ENCODE results near the gene EIF4B. TPM values are rescaled to one million over a fixed set of nuclear protein-coding genes. Genes with fewer than 3 reads are reported as not detected.

The EIF4B gene
- total and polyA plus RNA-seq, 2 of the 13 experiments (the other 11 are each of a cell fraction or from before 2014, with no cell fraction given): 416 to 548 TPM

DNA sequence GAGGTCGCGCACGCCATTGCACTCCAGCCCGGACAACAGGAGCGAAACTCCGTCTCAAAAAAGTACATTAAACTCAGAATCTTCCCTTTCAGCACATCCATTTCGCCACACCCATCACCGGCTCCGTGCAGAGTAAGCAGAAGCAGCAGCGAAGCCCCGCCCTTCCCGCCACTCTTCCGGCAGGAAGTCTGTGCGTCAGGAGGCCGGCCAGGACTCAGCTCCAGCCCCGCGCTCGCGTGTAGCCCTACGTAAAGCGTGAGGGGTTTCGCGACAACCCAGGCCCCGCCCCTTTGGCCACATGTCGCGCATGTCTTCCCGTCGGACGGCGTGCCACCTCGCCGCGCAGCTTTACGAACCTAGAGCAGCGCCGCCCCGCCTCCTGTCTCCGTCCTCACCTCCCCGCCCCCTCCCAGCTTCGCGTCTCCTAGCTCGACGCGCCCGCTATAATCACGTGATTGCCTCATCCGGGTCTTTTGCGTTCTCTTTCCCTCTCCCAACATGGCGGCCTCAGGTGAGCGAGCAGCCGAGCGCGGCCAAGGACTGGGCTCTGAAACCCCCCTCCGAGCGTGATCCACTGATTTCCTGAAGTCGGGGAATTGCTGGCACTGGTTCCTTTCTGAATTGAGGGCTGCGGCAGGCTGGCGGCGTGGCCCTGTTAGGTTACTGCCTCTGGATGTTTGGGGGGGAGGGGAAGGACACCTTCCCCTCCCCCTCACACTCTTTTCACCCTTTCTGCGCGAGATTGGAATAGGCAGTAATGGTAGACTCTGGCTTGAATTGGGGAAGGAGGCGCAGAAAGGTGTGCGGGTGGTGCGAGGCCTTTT is at the start of gene EIF4B (continued):
- TF ChIP-seq PAXIP1 (CRISPR knock-in tag; conservative IDR thresholded peaks at IDR 0.05) (peak; percentile 69), CHD2 (IDR thresholded peaks at IDR 0.05; ENCODE audit: low read depth, low read length) (no peak), ZNF333 (CRISPR knock-in tag; IDR thresholded peaks at IDR 0.05; ENCODE audit: borderline replicate concordance) (peak; percentile 59; the same call in 1 of the 2 replicates), KLF15 (CRISPR knock-in tag; IDR thresholded peaks at IDR 0.05; ENCODE audit: borderline replicate concordance) (no peak), ZNF607 (CRISPR knock-in tag; IDR thresholded peaks at IDR 0.05; ENCODE audit: borderline replicate concordance) (peak; percentile 87), CERS6 (CRISPR knock-in tag; IDR thresholded peaks at IDR 0.05) (no peak), ZNF792 (CRISPR knock-in tag; IDR thresholded peaks at IDR 0.05) (peak; percentile 47), ZNF567 (CRISPR knock-in tag; IDR thresholded peaks at IDR 0.05; ENCODE audit: borderline replicate concordance) (no peak; the same call in 1 of the 2 replicates), BRCA1 (CRISPR knock-in tag; IDR thresholded peaks at IDR 0.05) (no peak), ZNF704 (CRISPR knock-in tag; IDR thresholded peaks at IDR 0.05; ENCODE audit: borderline replicate concordance) (no peak), ZNF292 (CRISPR knock-in tag; IDR thresholded peaks at IDR 0.05; ENCODE audit: borderline replicate concordance, low read depth) (no peak)
- TF ChIP-seq, protein P1, sequence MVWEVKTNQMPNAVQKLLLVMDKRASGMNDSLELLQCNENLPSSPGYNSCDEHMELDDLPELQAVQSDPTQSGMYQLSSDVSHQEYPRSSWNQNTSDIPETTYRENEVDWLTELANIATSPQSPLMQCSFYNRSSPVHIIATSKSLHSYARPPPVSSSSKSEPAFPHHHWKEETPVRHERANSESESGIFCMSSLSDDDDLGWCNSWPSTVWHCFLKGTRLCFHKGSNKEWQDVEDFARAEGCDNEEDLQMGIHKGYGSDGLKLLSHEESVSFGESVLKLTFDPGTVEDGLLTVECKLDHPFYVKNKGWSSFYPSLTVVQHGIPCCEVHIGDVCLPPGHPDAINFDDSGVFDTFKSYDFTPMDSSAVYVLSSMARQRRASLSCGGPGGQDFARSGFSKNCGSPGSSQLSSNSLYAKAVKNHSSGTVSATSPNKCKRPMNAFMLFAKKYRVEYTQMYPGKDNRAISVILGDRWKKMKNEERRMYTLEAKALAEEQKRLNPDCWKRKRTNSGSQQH (CRISPR knock-in tag; IDR thresholded peaks at IDR 0.05; ENCODE audit: low read depth): no peak
- TF ChIP-seq, protein P2, sequence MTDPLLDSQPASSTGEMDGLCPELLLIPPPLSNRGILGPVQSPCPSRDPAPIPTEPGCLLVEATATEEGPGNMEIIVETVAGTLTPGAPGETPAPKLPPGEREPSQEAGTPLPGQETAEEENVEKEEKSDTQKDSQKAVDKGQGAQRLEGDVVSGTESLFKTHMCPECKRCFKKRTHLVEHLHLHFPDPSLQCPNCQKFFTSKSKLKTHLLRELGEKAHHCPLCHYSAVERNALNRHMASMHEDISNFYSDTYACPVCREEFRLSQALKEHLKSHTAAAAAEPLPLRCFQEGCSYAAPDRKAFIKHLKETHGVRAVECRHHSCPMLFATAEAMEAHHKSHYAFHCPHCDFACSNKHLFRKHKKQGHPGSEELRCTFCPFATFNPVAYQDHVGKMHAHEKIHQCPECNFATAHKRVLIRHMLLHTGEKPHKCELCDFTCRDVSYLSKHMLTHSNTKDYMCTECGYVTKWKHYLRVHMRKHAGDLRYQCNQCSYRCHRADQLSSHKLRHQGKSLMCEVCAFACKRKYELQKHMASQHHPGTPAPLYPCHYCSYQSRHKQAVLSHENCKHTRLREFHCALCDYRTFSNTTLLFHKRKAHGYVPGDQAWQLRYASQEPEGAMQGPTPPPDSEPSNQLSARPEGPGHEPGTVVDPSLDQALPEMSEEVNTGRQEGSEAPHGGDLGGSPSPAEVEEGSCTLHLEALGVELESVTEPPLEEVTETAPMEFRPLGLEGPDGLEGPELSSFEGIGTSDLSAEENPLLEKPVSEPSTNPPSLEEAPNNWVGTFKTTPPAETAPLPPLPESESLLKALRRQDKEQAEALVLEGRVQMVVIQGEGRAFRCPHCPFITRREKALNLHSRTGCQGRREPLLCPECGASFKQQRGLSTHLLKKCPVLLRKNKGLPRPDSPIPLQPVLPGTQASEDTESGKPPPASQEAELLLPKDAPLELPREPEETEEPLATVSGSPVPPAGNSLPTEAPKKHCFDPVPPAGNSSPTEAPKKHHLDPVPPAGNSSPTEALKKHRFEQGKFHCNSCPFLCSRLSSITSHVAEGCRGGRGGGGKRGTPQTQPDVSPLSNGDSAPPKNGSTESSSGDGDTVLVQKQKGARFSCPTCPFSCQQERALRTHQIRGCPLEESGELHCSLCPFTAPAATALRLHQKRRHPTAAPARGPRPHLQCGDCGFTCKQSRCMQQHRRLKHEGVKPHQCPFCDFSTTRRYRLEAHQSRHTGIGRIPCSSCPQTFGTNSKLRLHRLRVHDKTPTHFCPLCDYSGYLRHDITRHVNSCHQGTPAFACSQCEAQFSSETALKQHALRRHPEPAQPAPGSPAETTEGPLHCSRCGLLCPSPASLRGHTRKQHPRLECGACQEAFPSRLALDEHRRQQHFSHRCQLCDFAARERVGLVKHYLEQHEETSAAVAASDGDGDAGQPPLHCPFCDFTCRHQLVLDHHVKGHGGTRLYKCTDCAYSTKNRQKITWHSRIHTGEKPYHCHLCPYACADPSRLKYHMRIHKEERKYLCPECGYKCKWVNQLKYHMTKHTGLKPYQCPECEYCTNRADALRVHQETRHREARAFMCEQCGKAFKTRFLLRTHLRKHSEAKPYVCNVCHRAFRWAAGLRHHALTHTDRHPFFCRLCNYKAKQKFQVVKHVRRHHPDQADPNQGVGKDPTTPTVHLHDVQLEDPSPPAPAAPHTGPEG (CRISPR knock-in tag; IDR thresholded peaks at IDR 0.05): no peak
